ENCODE data around the gene GDI2. TPM values are rescaled to one million over a fixed set of nuclear protein-coding genes. Genes with fewer than 3 reads are reported as not detected.
A peak's percentile ranks its signal among the peaks of the same experiment; 100 is the strongest.
"Not testable (repeated sequence)": the region's sequence is repeated elsewhere in the genome, so short reads cannot be mapped to it uniquely, and the experiment has no call there.

GDI2 gene
- polyA plus RNA-seq (ENCODE audit: insufficient read length in 4 of 4) = 100 to 1,000 TPM; 268 to 368 (median 353) TPM

DNA sequence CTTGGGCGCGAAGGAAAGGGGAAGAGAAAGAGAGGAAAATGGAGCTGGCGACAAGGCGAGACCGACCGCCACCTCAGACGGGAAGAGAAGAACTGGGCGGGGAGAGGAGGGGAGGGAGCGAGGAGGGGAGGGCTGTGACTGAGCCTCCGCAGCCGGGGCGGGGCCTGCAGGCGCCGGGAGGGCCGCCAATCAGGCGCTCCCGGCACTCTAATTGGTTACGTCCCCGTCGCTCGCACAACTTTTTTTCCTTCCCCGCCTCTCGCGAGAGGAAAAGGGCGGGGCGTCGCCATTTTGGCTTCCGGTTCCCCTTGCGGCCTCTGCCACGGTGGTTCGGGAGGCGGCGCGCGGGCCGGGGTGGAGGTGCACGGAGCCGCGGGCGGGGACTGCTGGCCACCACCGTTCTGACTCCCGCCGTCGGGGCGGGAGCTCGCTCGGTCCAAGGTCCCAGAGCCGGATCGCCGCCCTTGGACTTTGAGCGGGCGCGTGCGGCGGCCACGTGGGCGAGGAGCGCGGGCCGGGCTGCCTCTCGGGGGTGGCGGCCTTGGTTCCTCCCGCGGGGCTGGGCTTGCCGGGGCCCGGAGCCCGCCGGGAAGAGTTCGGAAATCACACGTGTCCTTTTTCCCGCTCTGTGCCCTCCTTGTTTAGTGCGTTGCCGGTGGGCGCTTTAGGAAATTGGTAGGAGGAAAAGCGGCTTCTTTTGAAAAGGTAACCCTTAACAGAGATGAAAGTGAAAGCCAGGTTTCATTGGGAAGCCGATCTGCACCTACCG, at the start of gene GDI2:
Gene GDI2, minus strand, starts transcription at position 94 of the 769 bp plus-strand sequence. CDS start 176 bp downstream, outside the sequence.
- peak; percentile 94 to 97 (median 96) for DNase-seq (ENCODE audit: low read depth in 4 of 4, low spot score in 3 of 4)

DNA sequence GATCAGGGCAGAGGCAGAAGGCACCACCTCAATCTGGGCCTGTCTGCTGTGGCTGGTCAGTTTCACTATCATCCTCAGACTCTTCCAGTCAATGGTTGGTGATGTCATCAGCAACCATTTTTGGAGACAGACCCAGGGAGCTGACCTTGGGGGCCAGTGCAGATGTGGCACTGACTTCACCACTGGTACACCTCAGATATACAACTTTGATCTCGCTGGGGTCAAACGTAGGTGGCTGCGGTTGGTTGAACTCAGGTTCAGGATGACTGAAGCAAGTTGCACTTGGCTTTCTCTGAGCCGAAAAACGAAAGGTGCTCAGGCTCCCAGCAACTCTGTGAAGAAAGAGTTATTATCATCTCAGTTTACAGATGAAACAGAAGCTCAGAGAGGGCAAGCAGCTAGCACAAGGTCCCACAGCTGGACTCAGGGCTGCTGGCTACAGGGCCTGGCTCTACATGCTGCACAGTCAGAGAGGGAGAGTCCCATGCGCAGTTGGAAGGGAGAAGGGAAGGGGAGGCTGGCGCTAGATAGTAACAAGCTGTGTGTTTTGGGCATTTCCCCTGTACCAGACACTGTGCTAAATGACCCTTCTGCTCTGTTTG, 49.2 kb upstream of the GDI2 start:
- DNase-seq (ENCODE audit: low read depth in 4 of 4, low spot score in 3 of 4) = no peak

DNA sequence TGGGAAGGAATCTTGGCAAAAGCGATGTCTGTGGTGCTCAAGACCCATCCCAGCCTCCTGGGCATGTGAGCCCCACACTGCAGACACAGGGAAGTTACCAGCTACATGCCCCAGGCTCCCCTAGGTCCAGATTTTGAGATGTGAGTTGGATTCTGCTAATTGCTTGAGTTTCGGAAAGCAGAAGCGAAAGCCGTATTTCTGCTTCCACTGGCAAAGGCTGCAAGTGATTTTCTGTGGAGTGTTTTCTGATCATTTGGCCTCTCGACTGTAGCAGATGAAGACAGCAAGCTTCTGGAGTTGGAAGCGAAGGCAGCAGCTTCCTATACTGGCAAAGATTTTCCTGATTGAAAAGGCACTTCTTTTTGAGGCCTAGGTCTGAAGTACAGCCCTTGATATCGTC, 46.8 kb upstream of the GDI2 start:
- no peak for DNase-seq (ENCODE audit: low read depth in 4 of 4, low spot score in 3 of 4)

DNA sequence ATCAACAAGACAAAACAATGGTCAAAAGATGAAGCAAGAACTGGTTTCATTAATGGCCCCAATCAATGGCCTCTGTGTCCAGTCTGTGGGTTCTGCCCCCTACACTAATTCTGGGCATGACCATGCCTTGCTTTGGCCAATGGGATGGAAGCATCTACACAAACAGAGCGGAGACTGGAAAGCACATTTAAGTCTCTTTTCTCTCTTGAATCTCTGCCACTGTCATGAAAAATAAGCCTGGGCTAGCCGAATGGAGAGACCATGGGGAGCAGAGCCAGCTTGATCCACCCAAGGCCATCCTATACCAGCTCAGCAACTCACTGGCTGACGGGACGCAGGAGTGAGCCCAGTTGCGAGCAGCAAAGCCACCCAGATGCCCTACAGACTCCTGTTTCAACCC, 45.6 kb upstream of the GDI2 start:
- DNase-seq (ENCODE audit: low read depth in 4 of 4, low spot score in 3 of 4) = no peak

DNA sequence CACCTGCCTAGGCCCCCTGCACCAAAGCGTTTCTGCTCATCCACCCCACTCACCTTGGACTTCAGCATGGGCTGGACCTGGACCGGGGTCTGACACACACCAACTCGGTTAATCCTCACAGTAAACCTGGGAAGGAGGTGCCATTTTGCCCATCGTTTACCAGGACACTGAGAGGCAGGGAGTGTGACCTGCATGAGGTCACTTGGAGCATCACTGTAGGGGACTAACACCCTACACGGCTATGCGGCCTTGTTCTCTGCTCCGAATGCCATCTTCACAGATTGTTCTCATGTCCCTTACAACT, 43.4 kb upstream of the GDI2 start:
- no peak for DNase-seq (ENCODE audit: low read depth in 4 of 4, low spot score in 3 of 4)

DNA sequence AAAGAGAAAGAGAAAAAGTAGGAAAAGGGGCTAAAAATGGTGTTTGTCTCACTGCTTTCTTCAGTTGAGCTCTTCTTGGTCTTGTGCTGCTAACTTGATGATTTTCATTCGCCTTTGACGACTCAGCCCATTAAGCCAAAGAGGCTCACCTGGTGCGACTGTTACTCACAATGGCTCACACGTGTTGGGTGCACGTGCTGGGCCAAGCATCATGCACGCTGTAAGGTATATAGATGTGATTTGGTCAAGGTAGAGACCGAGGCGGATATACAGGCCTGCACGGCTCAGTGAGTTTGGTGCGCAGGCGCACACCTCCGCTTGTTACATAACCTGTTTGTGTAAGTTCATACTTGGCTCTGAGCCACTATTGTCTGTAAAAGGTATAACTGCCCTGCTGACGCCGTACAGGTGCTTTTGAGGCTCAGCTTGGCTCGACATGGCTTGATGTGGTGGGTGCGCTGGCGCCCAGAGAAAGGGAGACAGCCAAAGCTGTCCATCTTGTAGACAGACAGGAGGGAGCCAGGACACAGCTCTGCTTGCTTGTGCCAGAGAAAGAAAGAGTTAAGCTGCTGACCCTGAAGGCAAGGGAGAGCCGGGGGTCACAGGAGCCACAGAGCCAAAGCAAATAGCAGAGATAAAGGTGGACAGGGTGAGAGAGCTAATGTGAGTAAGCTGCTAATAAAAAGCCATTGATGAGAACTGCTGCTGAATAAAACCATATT, 42.9 kb upstream of the GDI2 start:
- no peak for DNase-seq (ENCODE audit: low read depth in 4 of 4, low spot score in 3 of 4)

DNA sequence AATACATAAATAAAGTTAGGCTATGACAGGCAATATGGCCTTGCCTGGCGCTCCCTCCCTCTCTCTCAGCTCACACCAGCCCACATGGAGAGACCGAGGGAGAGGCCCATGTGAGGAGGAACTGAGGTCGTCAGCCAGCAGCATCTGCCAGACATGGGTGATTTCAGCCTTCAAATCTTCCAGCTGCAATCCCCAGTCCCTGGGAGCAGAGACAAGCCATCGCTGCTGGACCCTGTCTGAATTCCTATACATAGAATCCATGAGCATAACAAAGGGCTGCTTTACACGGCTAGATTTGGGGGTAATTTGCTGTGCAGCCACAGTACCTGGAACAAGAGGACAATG, 40.9 kb upstream of the GDI2 start:
- DNase-seq (ENCODE audit: low read depth in 4 of 4, low spot score in 3 of 4) = no peak

DNA sequence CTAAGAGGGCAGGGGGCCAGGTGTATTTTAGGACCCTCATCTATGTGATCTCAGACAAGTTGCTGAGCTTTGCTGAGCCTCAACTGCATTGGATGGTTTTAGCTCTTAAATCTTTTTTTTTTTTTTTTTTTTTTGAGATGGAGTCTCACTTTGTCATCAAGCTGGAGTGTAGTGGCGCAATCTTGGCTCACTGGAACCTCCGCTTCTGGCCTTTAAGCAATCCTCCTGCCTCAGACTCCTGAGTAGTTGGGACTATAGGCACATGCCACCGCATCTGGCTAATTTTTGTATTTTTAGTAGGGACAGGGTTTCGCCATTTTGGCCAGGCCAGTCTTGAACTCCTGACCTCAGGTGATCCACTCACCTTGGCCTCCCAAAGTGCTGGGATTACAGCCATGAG, 33.4 kb upstream of the GDI2 start:
- not testable (repeated sequence) for DNase-seq (ENCODE audit: low read depth in 4 of 4, low spot score in 3 of 4)

DNA sequence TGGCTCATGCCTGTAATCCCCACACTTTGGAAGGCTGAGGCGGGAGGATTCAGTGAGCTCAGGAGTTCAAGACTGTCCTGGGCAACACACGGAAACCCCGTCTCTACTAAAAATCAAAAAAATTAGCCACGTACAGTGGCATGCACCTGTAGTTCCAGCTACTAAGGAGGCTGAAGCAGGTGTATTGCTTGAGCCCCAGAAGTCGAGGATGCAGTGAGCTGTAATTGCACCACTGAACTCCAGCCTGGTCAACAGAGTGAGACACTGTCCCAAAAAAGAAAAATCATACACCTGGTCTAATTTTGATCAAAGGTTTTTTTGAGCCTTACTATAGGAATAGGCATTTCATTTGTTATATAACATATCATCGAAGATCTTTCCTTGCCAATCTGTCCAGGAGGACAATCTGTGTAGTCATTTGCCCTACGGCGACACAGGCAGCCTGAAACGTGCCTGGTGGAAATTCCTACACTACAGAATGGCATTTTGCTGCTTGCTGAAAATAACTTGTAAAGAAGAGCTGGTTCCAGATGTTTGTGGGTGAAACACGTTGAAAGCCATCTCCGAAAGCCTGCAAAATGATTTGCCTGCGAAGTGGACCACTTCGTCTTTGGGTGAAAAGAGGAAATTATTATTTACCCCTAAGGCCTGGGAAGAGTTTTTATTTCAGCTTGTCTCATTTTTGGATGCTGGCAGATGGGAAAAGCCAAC, 31.3 kb upstream of the GDI2 start:
- no peak for DNase-seq (ENCODE audit: low read depth in 4 of 4, low spot score in 3 of 4)

DNA sequence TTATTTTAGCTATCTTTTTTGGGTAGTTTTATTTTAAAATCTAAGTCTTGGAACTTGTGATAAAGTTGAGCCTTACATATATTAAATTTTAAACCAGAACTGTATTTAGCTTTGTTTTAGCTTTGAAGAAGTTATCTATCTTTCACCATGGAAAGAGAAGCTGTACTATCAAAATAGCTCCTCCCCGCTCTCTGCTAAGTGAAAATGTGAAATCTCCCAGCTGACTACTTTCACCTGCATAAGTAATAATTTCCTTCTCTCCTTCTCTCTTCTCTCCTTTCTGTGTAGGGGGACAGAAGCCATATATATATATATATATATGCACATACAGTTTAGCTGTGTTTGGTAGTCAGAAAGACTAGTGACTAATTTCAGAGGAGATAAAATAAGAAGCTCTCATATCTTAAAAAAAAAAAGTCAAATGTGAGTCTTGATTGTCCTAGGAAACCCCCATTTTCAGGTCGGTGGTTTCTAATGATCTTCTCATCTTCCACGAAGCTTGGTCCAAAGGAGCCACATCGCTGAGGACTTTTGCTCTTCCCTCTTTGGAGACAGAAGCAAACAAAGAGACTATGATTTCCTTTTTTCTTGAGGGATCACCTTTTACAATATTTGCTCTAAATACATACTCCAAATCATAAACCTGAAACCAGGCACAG, 30.6 kb upstream of the GDI2 start:
- DNase-seq (ENCODE audit: low read depth in 4 of 4, low spot score in 3 of 4) = no peak

DNA sequence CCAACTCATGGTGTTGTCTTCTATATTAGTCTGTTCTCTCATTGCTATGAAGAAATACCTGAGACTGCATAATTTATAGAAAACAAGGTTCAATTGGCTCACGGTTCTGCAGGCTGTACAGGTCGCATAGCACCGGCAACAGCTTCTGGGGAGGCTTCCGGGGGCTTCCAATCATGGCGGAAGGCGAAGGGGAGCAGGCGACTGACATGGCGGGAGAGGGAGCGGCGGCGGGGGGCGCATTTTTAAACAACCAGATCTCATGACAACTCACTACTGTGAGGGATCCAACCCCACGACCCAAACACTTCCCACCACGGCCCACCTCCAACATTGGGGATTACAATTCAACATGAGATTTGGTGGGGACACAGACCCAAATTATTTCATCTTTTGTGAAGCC, 28.7 kb upstream of the GDI2 start:
- DNase-seq (ENCODE audit: low read depth in 4 of 4, low spot score in 3 of 4) = no peak

DNA sequence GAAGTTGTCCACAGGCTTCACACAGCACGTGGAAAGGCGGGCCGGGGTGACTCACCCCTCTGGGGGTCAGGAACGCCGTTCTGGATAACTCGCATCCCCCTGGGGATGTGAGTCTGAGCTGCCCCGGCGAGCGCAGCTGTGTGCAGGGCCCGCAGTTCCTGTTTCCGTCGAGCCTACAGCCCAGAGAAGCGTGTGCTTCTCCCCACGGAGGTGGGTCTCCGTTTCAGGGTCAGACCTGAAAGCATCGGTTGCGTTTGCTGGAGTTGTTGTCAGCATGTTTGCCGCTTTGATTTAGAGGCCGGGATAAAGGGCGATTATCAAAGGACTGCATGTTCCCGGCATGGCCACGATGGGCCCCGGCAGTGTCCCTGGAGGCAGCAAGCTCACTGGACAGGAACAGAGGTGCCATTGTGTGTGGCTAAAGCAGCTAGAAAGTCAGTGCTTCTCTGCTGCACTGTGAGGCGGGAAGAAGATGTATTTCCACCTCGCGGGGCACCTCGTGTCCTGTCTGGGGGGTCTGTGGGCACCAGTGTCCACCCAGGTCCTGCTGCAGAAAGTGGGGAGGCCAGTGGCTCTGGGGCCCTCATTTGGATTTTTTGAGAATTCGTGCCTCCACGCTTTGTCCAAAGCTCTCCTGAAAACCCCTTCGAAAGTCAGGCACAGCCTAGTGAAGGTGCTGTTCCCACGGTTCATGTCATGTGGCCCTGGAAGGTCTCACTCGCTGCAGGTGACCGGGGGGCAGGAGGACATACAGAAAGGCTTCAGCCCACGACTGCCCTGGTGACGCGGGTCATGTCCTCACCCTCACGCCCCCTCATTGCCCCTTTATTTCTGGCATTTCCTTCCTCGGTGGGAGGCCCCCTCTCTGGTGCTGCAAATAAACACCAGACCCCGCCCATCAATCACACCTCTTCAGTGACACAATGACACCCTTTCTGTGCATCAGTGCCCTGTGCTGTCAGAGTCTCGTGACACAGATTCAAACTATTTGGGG, 27.4 kb upstream of the GDI2 start:
- peak in 1 of 4 donors; percentile 36 for DNase-seq (ENCODE audit: low read depth in 4 of 4, low spot score in 3 of 4)

DNA sequence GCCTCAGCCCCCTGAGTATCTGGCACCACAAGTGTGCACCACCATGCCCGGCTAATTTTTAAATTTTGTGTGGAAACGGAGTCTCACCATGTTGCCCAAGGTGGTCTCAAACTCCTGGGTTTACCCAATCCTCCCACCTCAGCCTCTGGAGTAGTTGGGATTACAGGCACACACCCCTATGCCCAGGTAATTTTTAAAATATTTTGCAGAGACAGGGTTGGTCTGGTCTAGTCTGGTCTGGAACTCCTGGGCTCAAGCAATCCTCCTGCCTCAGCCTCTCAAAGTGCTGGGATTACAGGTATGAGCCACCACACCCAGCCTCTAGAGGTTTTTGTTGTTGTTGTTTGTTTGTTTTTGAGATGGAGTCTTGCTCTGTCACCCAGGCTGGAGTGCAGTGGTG, 22.9 kb upstream of the GDI2 start:
- not testable (repeated sequence) for DNase-seq (ENCODE audit: low read depth in 4 of 4, low spot score in 3 of 4)

DNA sequence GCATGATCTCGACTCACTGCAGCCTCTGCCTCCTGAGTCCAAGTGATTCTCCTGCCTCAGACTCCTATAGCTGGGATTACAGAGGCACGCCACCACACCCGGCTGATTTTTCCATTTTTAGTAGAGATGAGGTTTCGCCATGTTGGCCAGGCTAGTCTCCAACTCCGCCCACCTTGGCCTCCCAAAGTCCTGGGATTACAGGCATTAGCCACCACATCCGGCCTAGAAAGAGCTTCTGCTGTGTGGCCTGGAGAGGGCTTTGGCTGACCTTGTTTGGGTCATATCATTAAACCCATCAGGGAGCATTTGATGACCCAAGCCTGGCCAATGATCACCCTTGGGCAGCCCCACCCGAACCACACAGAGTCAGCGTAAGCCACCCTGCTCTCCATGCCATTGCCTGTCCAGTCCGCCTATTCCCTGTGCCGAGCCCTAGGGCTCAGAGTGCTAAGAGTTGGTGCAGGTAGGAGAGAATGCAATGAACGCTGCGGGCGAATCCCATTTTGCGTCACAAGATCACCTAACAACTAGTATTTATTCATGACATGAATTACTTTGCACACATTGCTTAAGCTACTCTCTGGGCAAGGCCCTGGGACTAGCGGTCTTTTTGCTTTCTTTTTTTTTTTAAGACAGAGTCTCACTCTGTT, 22.3 kb upstream of the GDI2 start:
- DNase-seq (ENCODE audit: low read depth in 4 of 4, low spot score in 3 of 4) = no peak

DNA sequence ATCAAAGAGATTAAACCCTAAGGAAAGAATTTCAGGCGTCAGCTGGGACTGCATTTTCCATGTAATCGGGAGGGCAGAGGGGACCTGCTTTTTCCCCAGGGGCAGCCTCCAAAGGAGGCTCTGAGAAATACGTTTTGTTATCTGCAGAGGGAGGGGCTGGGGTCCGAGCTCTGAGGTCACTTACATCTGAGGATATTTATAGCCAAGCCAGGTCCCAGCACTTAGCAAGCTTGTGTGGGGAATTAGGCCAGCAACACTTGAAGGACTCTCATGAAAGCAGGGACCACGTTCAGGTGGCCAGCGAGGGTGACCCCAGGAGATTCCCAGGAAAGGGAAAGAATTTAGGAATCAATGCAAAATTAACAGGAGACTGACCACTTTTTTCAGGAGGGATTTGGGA, 20.6 kb upstream of the GDI2 start:
- no peak for DNase-seq (ENCODE audit: low read depth in 4 of 4, low spot score in 3 of 4)

DNA sequence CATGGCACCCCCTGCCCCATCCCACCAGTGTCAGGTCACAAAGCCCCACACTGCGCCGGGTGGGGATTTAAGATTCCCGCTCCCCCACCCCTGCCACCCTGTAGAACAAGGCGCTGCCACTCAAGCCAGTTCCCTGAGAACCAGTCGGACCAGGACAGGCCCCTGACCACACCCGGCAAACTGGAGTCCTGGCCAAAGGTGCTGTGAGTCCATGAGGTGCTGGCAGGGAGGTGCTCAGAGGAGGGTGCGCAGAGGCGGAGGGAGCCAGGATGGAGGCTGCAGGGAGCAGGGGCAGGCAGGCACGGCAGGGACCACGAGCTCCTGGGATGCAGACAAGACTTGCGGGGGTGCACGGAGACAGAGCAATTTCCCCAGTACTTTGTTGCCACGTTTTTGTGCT, 19.7 kb upstream of the GDI2 start:
- no peak for DNase-seq (ENCODE audit: low read depth in 4 of 4, low spot score in 3 of 4)

DNA sequence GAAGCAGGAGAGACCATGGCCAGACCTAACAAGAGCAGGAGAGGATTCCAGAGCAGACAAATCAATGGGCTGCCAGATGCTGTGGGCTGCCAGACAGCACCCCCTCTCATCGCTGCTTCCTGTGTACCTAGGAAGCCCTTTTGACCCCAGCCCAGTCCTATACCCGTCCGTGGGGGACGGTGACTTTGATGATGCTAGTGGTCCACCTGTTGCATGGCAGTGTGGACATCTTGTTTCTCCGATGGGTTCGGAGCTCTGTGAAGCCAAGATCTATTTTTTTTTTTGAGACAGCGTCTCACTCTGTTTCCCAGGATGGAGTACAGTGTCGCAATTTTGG, 18.2 kb upstream of the GDI2 start:
- DNase-seq (ENCODE audit: low read depth in 4 of 4, low spot score in 3 of 4) = no peak

DNA sequence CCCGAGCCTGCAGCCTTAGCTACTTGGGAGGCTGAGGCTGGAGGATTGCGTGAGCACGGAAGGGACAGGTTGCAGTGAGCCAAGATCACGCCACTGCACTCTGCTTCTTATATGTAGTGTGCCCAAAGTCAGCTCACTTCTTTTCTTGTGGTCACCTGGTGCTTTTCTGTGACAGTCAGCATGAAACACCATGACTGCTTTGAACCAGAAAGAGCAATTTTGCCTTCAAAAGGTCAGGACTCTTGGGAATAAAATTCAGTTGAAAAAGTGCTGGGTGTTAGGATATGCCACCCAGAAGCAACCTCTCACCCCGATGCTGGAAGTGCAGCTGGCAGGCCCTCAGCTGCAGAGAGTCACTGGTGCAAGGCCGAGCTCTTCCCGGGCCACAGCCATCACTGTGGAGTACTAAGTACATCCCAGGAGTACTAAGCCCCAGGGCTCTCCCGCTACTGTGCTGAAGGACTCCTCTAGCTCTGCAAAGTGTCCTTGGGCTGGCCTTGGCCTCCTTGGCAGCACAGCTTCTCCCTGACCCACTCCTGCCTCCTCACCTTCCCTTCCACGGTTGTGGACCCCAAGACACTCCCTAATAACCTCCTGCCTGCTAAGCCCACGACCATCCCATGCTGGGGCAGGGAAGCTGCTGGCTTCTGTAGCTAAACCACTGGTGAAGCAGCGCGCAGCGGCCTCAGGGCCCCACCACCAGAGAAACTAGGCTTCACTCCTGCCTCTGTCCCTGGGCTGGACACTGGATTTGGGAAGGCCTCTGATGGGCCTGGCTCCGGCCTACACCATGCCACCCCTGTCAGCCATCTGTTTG, 17.6 kb upstream of the GDI2 start:
- no peak for DNase-seq (ENCODE audit: low read depth in 4 of 4, low spot score in 3 of 4)
